HEK293 (cell line): ENCODE results near the gene AFDN.

Experiments
- CTCF ChIA-PET: fragments of 350-600 bp; formaldehyde crosslinking; extraction: SDS; loops from one replicate; lab custom pipeline; 2021; ENCODE audit warnings: antibody characterized with exemption; lab: Yijun Ruan, JAX
- POLR2A ChIA-PET: fragments of 300-600 bp; formaldehyde crosslinking; extraction: SDS; loops from one replicate; lab custom pipeline; 2020; ENCODE audit warnings: antibody characterized with exemption, inconsistent platforms; lab: Yijun Ruan, JAX
- H3K27ac ChIP-seq: fragments of 200-500 bp; sonication (Bioruptor generic); 2 replicates; pipeline ENCODE4 v1.5.1; 2014; ENCODE audit warnings: low read depth, low read length, control low read depth, inconsistent platforms; ENCODE audit errors: extremely low read depth
- H3K36me3 ChIP-seq, 2 experiments: fragments of 200-500 bp in 1 of 2; sonication (Bioruptor generic) in 1 of 2; 1 replicate in 1 of 2; 2 replicates in 1 of 2; pipeline ENCODE4 v1.5.1; 2014 to 2017; ENCODE audit warnings: inconsistent platforms in 2 of 2, low read length in 2 of 2; ENCODE audit not compliant: control insufficient read depth in 2 of 2, insufficient read depth in 1 of 2
- H3K4me1 ChIP-seq: fragments of 200-500 bp; sonication (Bioruptor generic); 2 replicates; pipeline ENCODE4 v1.5.1; 2014; ENCODE audit warnings: mild to moderate bottlenecking, low read length, inconsistent platforms; ENCODE audit not compliant: control insufficient read depth, insufficient read depth
- H3K4me3 ChIP-seq: 2 replicates; pipeline ENCODE4 v1.5.1; 2011; ENCODE audit warnings: low read depth, mild to moderate bottlenecking, control low read depth, low read length, moderate library complexity
- H3K9me3 ChIP-seq: fragments of 200-500 bp; sonication (Bioruptor generic); 2 replicates; pipeline ENCODE4 v1.5.1; 2014; ENCODE audit warnings: low read depth, low read length, inconsistent platforms; ENCODE audit not compliant: control insufficient read depth, insufficient read depth
- KLF1 ChIP-seq: fragments of 450-650 bp; formaldehyde crosslinking; IDR thresholded peaks from 2 replicates; pipeline ENCODE4 v1.5.1; 2016; ENCODE audit warnings: missing biosample characterization, missing genetic modification characterization
- MYNN ChIP-seq: fragments of 450-650 bp; formaldehyde crosslinking; IDR thresholded peaks from 2 replicates; pipeline ENCODE4 v1.5.1; 2016; ENCODE audit warnings: missing biosample characterization, missing genetic modification characterization, borderline replicate concordance
- OSR2 ChIP-seq: fragments of 450-650 bp; formaldehyde crosslinking; IDR thresholded peaks from 2 replicates; pipeline ENCODE4 v1.5.1; 2016; ENCODE audit warnings: missing biosample characterization, missing genetic modification characterization
- PRDM1 ChIP-seq: fragments of 450-650 bp; formaldehyde crosslinking; IDR thresholded peaks from 2 replicates; pipeline ENCODE4; 2016; ENCODE audit warnings: missing biosample characterization, missing genetic modification characterization
- TSHZ1 ChIP-seq: fragments of 450-650 bp; formaldehyde crosslinking; IDR thresholded peaks from 2 replicates; pipeline ENCODE4 v1.5.1; 2016; ENCODE audit warnings: missing biosample characterization, missing genetic modification characterization, borderline replicate concordance
- ZBTB17 ChIP-seq: fragments of 450-650 bp; formaldehyde crosslinking; IDR thresholded peaks from 2 replicates; pipeline ENCODE4 v1.5.1; 2016; ENCODE audit warnings: missing biosample characterization, missing genetic modification characterization
- ZFP37 ChIP-seq: fragments of 450-650 bp; formaldehyde crosslinking; IDR thresholded peaks from 2 replicates; pipeline ENCODE4 v1.5.1; 2016; ENCODE audit warnings: missing biosample characterization, missing genetic modification characterization
- ZNF121 ChIP-seq: fragments of 450-650 bp; formaldehyde crosslinking; IDR thresholded peaks from 2 replicates; pipeline ENCODE4 v1.5.1; 2016; ENCODE audit warnings: missing biosample characterization, missing genetic modification characterization
- ZNF211 ChIP-seq: fragments of 450-650 bp; formaldehyde crosslinking; IDR thresholded peaks from 2 replicates; pipeline ENCODE4 v1.5.1; 2016; ENCODE audit warnings: low read depth, missing biosample characterization, missing genetic modification characterization
- ZNF473 ChIP-seq: fragments of 450-650 bp; formaldehyde crosslinking; IDR thresholded peaks from 2 replicates; pipeline ENCODE4 v1.5.1; 2017; ENCODE audit warnings: missing biosample characterization, missing genetic modification characterization
- ZNF558 ChIP-seq: fragments of 450-650 bp; formaldehyde crosslinking; IDR thresholded peaks from 2 replicates; pipeline ENCODE4 v1.5.1; 2016; ENCODE audit warnings: missing biosample characterization, missing genetic modification characterization
- ZNF561 ChIP-seq: fragments of 450-650 bp; IDR thresholded peaks from 2 replicates; pipeline ENCODE4 v1.5.1; 2018; ENCODE audit warnings: missing biosample characterization, missing genetic modification characterization, borderline replicate concordance
- ZNF600 ChIP-seq: fragments of 450-650 bp; formaldehyde crosslinking; IDR thresholded peaks from 2 replicates; pipeline ENCODE4 v1.5.1; 2016; ENCODE audit warnings: missing biosample characterization, missing genetic modification characterization
- ZNF704 ChIP-seq: fragments of 450-650 bp; formaldehyde crosslinking; IDR thresholded peaks from 2 replicates; pipeline ENCODE4 v1.5.1; 2016; ENCODE audit warnings: missing biosample characterization, missing genetic modification characterization
- ZNF76 ChIP-seq: fragments of 450-650 bp; formaldehyde crosslinking; IDR thresholded peaks from 2 replicates; pipeline ENCODE4; 2016; ENCODE audit warnings: low read depth, missing biosample characterization, missing genetic modification characterization, borderline replicate concordance
- ZNF843 ChIP-seq: fragments of 450-650 bp; formaldehyde crosslinking; IDR thresholded peaks from 2 replicates; pipeline ENCODE4 v1.5.1; 2016; ENCODE audit warnings: missing biosample characterization, missing genetic modification characterization
- ZXDB ChIP-seq: fragments of 450-650 bp; formaldehyde crosslinking; IDR thresholded peaks from 2 replicates; pipeline ENCODE4 v1.5.1; 2016; ENCODE audit warnings: missing biosample characterization, missing genetic modification characterization
- TF ChIP-seq, protein P1 (sequence below): fragments of 450-650 bp; formaldehyde crosslinking; IDR thresholded peaks from 2 replicates; pipeline ENCODE4 v1.5.1; 2016; ENCODE audit warnings: missing biosample characterization, missing genetic modification characterization
- TF ChIP-seq, protein P2 (sequence below): fragments of 450-650 bp; formaldehyde crosslinking; IDR thresholded peaks from 2 replicates; pipeline ENCODE4 v1.5.1; 2016; ENCODE audit warnings: missing biosample characterization, missing genetic modification characterization

AFDN gene

GRCh38 chr6:167846997-167847606 is 20.4 kb downstream of the AFDN start (continued):
- TF ChIP-seq, protein P1, sequence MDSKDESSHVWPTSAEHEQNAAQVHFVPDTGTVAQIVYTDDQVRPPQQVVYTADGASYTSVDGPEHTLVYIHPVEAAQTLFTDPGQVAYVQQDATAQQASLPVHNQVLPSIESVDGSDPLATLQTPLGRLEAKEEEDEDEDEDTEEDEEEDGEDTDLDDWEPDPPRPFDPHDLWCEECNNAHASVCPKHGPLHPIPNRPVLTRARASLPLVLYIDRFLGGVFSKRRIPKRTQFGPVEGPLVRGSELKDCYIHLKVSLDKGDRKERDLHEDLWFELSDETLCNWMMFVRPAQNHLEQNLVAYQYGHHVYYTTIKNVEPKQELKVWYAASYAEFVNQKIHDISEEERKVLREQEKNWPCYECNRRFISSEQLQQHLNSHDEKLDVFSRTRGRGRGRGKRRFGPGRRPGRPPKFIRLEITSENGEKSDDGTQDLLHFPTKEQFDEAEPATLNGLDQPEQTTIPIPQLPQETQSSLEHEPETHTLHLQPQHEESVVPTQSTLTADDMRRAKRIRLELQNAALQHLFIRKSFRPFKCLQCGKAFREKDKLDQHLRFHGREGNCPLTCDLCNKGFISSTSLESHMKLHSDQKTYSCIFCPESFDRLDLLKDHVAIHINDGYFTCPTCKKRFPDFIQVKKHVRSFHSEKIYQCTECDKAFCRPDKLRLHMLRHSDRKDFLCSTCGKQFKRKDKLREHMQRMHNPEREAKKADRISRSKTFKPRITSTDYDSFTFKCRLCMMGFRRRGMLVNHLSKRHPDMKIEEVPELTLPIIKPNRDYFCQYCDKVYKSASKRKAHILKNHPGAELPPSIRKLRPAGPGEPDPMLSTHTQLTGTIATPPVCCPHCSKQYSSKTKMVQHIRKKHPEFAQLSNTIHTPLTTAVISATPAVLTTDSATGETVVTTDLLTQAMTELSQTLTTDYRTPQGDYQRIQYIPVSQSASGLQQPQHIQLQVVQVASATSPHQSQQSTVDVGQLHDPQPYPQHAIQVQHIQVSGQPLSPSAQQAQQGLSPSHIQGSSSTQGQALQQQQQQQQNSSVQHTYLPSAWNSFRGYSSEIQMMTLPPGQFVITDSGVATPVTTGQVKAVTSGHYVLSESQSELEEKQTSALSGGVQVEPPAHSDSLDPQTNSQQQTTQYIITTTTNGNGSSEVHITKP (tag by site-specific recombination) = no peak
- TF ChIP-seq ZBTB17 (tag by site-specific recombination) = peak; percentile 70
- no peak for TF ChIP-seq ZXDB (tag by site-specific recombination)
- TF ChIP-seq ZFP37 (tag by site-specific recombination) = 0 out of 2 replicates have a peak, but pooled peaks have one; percentile 45
- no peak for TF ChIP-seq ZNF76 (tag by site-specific recombination)
- TF ChIP-seq ZNF473 (tag by site-specific recombination) = no peak
- no peak for TF ChIP-seq TSHZ1 (tag by site-specific recombination)
- TF ChIP-seq KLF1 (tag by site-specific recombination) = no peak
- peak; percentile 34; the same call in 1 of the 2 replicates for TF ChIP-seq MYNN (tag by site-specific recombination)
- no peak for TF ChIP-seq ZNF211 (tag by site-specific recombination)
- peak; percentile 36; the same call in 1 of the 2 replicates for TF ChIP-seq OSR2
- TF ChIP-seq PRDM1 (tag by site-specific recombination) = peak; percentile 53
- TF ChIP-seq, protein P2, sequence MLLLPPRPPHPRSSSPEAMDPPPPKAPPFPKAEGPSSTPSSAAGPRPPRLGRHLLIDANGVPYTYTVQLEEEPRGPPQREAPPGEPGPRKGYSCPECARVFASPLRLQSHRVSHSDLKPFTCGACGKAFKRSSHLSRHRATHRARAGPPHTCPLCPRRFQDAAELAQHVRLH (tag by site-specific recombination) = no peak
- no peak for TF ChIP-seq ZNF558 (tag by site-specific recombination)
- peak; percentile 88 for TF ChIP-seq ZNF600 (tag by site-specific recombination)
- TF ChIP-seq ZNF704 (tag by site-specific recombination) = no peak
- TF ChIP-seq, all 188 proteins: peak for 9

- Histone ChIP-seq H3K27ac (no peak overlapping the region), H3K4me1 (peaks cover 25% of the 10 kb centered on the region), H3K36me3 (no peaks in the 10 kb centered on the region), H3K4me3 (no peak overlapping the region), H3K9me3 (no peaks in the 10 kb centered on the region)
- CTCF ChIA-PET = interaction anchor here (1.4 to 1.6 kb wide), 2 partner anchors 9 to 120 kb away, joined by 4 to 6 read pairs; no protein-coding TSS in a partner anchor
- POLR2A ChIA-PET = interaction anchor here (0.8 kb wide), 1 partner anchor 299 kb away, joined by 3 read pairs; no protein-coding TSS in a partner anchor
- TF ChIP-seq ZNF561 (tag by site-specific recombination) = no peak
- no peak for TF ChIP-seq ZNF843 (tag by site-specific recombination)
- no peak for TF ChIP-seq ZNF121 (tag by site-specific recombination)
Observed at GRCh38 chr6:167847936-167848335, 21.2 kb downstream of the AFDN start.
